ENCODE results near the gene FGGY.

The FGGY gene

DNA sequence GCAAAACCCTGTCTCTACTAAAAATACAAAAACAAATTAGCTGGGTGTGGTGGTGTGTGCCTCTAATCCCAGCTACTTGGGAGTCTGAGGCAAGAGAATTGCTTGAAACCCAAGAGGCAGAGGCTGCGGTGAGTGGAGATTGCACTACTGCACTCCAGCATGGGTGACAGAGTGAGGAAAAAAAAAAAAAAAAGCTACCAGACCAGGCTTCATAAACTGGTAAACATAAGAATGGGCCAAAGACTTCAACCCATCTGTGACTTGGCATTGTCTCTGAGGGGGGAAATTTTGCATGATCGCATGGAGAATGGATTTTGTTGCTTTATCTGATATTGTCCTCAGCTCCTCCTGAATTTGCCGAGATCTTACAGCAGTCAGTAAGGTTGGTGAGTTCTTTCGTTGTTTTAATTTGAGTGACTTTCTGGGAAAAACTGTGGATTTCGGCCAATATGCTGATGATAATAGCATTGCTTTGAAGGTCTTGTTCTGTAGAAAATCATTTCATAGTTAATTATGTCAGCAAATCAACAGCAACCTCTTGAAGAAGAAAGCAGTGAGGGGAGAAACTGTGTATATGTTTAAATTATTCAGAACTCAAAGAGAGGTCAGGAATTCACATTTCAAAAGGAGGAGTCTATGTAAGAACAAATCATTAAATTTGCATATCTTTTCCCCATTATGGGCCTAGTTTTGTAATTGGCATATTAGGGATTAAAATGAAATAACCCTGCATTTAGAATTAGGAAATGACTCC is 13.1 kb downstream of the FGGY start:
- Histone ChIP-seq H3K4me1 (ENCODE audit: control insufficient read depth, insufficient read depth, low read length) (no peaks in the 10 kb centered on the region), H3K9me3 (ENCODE audit: control insufficient read depth, insufficient read depth, low read depth, low read length) (no peaks in the 10 kb centered on the region), H3K4me3 (ENCODE audit: low read depth, low read length) (no peak overlapping the region), H3K36me3 (ENCODE audit: control insufficient read depth in 2 of 2, insufficient read depth in 1 of 2, low read length in 2 of 2) (no peaks in the 10 kb centered on the region), H3K27ac (ENCODE audit: extremely low read depth, low read depth, low read length) (no peak overlapping the region)
- POLR2A ChIA-PET, result no interaction called here
- CTCF ChIA-PET, result interaction anchor here (0.6 to 1.2 kb wide), 2 partner anchors 49 to 406 kb away, joined by 3 to 4 read pairs; no protein-coding TSS in a partner anchor
- TF ChIP-seq SCRT1 (tag by site-specific recombination; IDR thresholded peaks at IDR 0.05; ENCODE audit: borderline replicate concordance) (no peak), ZNF610 (tag by site-specific recombination; IDR thresholded peaks at IDR 0.05; ENCODE audit: borderline replicate concordance) (no peak), ZNF513 (tag by site-specific recombination; IDR thresholded peaks at IDR 0.05) (no peak), TCF7L2 (IDR thresholded peaks at IDR 0.05; ENCODE audit: borderline replicate concordance, low read depth, low read length) (no peak), ZBTB8A (tag by site-specific recombination; IDR thresholded peaks at IDR 0.05) (no peak), HIC1 (tag by site-specific recombination; IDR thresholded peaks at IDR 0.05) (no peak), ZNF571 (tag by site-specific recombination; IDR thresholded peaks at IDR 0.05) (no peak), ZNF777 (tag by site-specific recombination; IDR thresholded peaks at IDR 0.05; ENCODE audit: borderline replicate concordance) (no peak), ZNF473 (tag by site-specific recombination; IDR thresholded peaks at IDR 0.05) (no peak), GFI1B (tag by site-specific recombination; IDR thresholded peaks at IDR 0.05) (no peak), PBX3 (CRISPR knock-in tag; IDR thresholded peaks at IDR 0.05) (no peak), SCRT2 (tag by site-specific recombination; IDR thresholded peaks at IDR 0.05) (no peak), ZNF148 (tag by site-specific recombination; IDR thresholded peaks at IDR 0.05; ENCODE audit: borderline replicate concordance) (no peak), GLI4 (tag by site-specific recombination; IDR thresholded peaks at IDR 0.05) (no peak), ZNF23 (tag by site-specific recombination; IDR thresholded peaks at IDR 0.05; ENCODE audit: borderline replicate concordance) (no peak), ZNF416 (tag by site-specific recombination; IDR thresholded peaks at IDR 0.05) (no peak), ZNF510 (tag by site-specific recombination; IDR thresholded peaks at IDR 0.05; ENCODE audit: insufficient replicate concordance) (no peak), GLI2 (tag by site-specific recombination; IDR thresholded peaks at IDR 0.05; ENCODE audit: borderline replicate concordance, low read depth) (no peak), PRDM1 (tag by site-specific recombination; IDR thresholded peaks at IDR 0.05) (no peak)

Measured in HEK293 (cell line).